Measurements from ENCODE around the gene IL18R1.

GRCh38 chr2:102315921-102316320, 39.7 kb upstream of the IL18R1 start:
- TF ChIP-seq CTCF (IDR thresholded peaks at IDR 0.05; ENCODE audit: low read depth, low read length, poor library complexity, severe bottlenecking) (no peak), EZH2phosphoT487 (IDR thresholded peaks at IDR 0.05; ENCODE audit: borderline replicate concordance, low read length) (no peak)
